H4 (cell line): ENCODE data around the gene PRMT5. TPM values are rescaled to one million over a fixed set of nuclear protein-coding genes. Genes with fewer than 3 reads are reported as not detected.

ENCODE experiments used
- DNase-seq: peaks from one replicate; pipeline ENCODE4 v3.0.0-alpha.2; 2015; ENCODE audit warnings: low spot score
- total RNA-seq: library from RNA; depleted of rRNA; stranded (reverse); fragments of >200 nt; shearing (Covaris generic); gene quantifications from 2 replicates; pipeline ENCODE4 v1.2.3, GENCODE V29; 2014

PRMT5 gene
- total RNA-seq, 1 experiment from 2014 or later: 60.1 TPM

GRCh38 chr14:22898302-22899090 lies 30.7 kb downstream of the PRMT5 start:
- DNase-seq: no peak

GRCh38 chr14:22897357-22897756 lies 31.8 kb downstream of the PRMT5 start:
- DNase-seq: no peak

GRCh38 chr14:22896760-22897159 lies 32.4 kb downstream of the PRMT5 start:
- no peak for DNase-seq

- DNase-seq: no peak
Measured at GRCh38 chr14:22896356-22896755, 32.8 kb downstream of the PRMT5 start.

DNA sequence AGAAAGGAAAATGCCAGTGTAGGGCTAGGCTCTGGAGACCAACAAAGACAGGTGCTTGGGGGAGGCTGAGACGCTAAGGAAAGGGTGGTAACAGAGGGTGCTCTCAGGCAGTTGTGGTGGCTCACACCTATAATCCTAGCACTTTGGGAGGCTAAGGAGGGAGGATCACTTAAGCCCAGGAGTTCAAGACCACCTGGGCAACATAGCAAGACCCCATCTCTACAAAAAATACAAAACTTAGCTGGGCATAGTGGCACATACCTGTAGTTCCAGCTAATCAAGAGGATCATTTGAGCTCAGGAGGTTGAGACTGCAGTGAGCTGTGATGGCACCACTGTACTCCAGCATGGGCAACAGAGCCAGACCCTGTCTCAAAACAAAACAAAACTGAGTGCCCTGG lies 33.8 kb downstream of the PRMT5 start:
- DNase-seq: no peak

DNA sequence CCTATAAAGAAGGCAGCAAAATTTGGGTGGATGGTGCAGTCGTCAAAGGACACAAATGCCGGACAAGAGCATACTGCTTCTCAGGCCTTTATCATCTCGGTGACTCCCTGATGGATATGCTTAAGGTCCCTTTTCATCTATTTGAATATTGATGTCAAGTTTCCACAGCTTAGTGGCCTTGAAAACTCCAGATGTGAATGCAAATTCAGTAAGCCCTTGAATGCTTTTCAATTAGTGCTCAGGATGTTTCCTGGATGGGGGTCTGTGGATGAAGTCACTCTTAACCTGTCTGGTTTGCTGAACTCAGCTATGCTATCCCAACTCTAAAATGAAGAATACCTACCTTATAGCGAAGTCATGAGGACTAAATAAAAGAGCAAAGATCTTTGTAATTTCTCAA lies 35.5 kb downstream of the PRMT5 start:
- DNase-seq: no peak

GRCh38 chr14:22892488-22892887 lies 36.7 kb downstream of the PRMT5 start:
- DNase-seq: no peak

GRCh38 chr14:22890416-22890815 lies 38.8 kb downstream of the PRMT5 start:
- no peak for DNase-seq

GRCh38 chr14:22888662-22889061 lies 40.5 kb downstream of the PRMT5 start:
- DNase-seq: no peak

DNA sequence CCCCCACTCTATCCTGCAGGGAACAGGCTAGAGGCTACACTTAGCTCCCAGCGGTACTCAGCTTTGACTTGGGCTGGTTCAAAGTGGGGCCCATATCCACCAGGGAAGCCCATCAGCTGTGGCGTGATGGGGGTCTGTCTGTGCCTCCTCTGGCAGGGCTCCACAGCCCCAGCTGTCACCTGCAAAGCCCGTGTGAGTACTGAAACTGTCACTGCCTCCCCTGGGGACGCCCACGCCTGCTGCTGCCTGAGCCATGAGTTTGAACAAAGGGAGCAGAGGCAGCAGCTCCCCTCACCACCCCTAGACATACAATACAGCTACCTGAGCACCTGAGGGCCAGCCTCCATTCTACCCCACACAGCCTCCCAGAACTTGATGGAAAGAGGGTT lies 41.2 kb downstream of the PRMT5 start:
- no peak for DNase-seq

GRCh38 chr14:22887260-22887989 lies 41.8 kb downstream of the PRMT5 start:
- DNase-seq: peak; percentile 89

DNA sequence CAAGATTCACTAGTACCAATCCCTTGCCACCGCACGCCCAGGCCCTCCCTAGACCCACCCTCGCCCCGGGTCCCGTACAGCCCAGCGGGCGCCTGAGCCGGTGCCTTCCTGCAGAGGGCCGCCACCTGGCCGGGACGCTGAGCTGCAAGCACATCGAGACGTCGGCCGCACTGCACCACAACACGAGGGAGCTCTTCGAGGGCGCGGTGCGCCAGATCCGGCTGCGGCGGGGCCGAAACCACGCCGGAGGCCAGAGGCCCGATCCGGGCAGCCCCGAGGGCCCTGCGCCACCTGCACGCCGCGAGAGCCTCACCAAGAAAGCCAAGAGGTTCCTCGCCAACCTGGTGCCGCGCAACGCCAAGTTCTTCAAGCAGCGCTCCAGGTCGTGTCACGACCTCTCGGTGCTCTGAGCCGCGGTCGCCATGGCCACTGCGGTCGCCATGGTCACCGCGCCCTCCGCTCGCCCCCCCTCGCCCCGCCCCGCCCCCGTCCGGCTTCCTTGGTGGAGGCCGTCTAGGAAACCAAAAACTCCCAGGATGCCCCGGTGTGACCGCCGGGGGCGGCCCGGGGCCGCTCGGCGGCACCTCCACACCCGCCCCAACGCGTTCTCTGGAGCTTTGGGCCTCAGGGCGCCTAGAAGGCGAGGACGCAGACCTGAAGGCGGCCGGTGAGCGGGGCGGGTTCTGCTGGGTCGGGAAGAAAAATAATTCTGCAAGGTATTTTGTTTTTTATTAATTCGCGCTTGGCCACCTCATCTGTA lies 42.5 kb downstream of the PRMT5 start:
- DNase-seq: peak; percentile 31

DNA sequence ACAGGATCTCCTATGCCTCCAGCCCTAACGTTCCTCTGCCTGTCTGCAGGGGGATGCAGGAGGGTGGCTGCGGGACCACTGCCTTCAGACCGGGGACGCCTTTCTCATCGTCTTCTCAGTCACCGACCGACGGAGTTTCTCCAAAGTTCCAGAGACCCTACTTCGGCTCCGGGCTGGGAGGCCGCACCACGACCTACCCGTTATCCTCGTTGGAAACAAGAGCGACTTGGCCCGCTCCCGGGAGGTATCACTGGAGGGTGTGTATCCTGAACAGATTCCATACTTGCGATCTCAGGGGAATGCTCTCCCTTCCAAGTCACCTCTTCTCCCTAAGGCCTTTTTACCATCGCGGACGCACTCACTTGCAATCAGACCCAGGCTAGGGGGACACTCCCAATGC lies 43.2 kb downstream of the PRMT5 start:
- DNase-seq: no peak

GRCh38 chr14:22884738-22885523 lies 44.2 kb downstream of the PRMT5 start:
- DNase-seq: no peak

DNA sequence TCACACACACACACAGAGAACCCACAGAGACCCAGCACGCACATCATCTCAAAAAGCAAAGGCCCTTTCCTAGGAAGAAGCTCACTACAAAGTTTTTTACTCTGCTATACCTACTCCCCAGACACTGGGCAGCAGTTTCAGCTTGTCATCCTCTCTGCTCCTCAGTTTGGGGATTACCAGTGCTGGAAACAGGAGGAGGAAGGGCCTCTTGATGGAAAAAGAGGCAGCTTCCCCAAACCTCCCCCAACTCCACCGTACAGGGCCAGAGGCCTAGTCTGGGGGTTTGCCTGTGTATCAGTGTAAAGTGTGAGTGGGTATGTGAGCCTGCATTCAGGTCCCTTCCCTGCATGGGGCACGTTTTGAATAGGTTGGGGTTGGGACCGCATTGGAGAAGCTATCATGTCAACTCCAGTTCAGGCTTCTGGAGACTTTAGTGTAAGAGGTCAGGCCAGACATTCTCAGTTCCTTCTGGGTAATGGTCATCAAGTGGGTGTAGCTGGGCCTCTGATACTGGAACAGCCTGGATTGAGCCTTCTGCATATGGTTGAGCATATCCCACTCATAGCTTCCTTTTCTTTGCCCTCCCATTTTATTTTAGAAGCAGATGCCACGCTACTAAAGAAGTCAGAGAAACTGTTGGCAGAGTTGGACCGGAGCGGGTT lies 45.0 kb downstream of the PRMT5 start:
- no peak for DNase-seq

GRCh38 chr14:22883173-22883976 lies 45.8 kb downstream of the PRMT5 start, which contains the start of gene REM2:
REM2 (plus strand) TSS chr14:22883222; CDS start chr14:22883288, 66 bp downstream.
- DNase-seq: no peak

GRCh38 chr14:22882529-22883172 lies 46.5 kb downstream of the PRMT5 start:
- DNase-seq: no peak

- no peak for DNase-seq
Measured at GRCh38 chr14:22882064-22882463, 47.1 kb downstream of the PRMT5 start.
